HG03571 (cell line): ENCODE results near the gene MORF4L1.
"Not testable (repeated sequence)": the region's sequence is repeated elsewhere in the genome, so short reads cannot be mapped to it uniquely, and the experiment has no call there.

Source experiments
- ATAC-seq: cut with Tn5 transposase; IDR thresholded peaks from one replicate; pipeline ENCODE4 v1.9.1; 2021; ENCODE audit not compliant: unreplicated experiment

MORF4L1 gene

GRCh38 chr15:78923480-78924360, 51.0 kb downstream of the MORF4L1 start:
- no peak for ATAC-seq

- ATAC-seq: no peak
Observed at GRCh38 chr15:78925076-78925624, 52.5 kb downstream of the MORF4L1 start.

- no peak for ATAC-seq
Observed at GRCh38 chr15:78925956-78926743, 53.5 kb downstream of the MORF4L1 start.

- no peak for ATAC-seq
Observed at GRCh38 chr15:78927077-78927790, 54.5 kb downstream of the MORF4L1 start.

GRCh38 chr15:78928176-78928575, 55.5 kb downstream of the MORF4L1 start:
- ATAC-seq: not testable (repeated sequence)

- ATAC-seq: no peak
Observed at GRCh38 chr15:78928616-78929093, 56.0 kb downstream of the MORF4L1 start.

GRCh38 chr15:78929536-78930264, 57.0 kb downstream of the MORF4L1 start:
- ATAC-seq: no peak

GRCh38 chr15:78930577-78931388, 58.1 kb downstream of the MORF4L1 start:
- no peak for ATAC-seq

GRCh38 chr15:78931439-78932257, 59.0 kb downstream of the MORF4L1 start:
- ATAC-seq: no peak

- ATAC-seq: no peak
Observed at GRCh38 chr15:78932258-78932808, 59.6 kb downstream of the MORF4L1 start.

GRCh38 chr15:78933187-78933822, 60.6 kb downstream of the MORF4L1 start:
- no peak for ATAC-seq

GRCh38 chr15:78933823-78934654, 61.3 kb downstream of the MORF4L1 start:
- ATAC-seq: no peak

GRCh38 chr15:78934655-78935023, 61.9 kb downstream of the MORF4L1 start:
- ATAC-seq: no peak

GRCh38 chr15:78937132-78937739, 64.5 kb downstream of the MORF4L1 start:
- no peak for ATAC-seq

- ATAC-seq: peak; percentile 69
Observed at GRCh38 chr15:78938658-78939488, 66.2 kb downstream of the MORF4L1 start.

- no peak for ATAC-seq
Observed at GRCh38 chr15:78942741-78943140, 70.1 kb downstream of the MORF4L1 start.
